OCI-LY1 (cell line): Measurements from ENCODE around the gene TMEM242.

Experiments
- H2AFZ ChIP-seq: fragments of 200-600 bp; sonication (generic), shearing (Covaris generic); 2 replicates; pipeline ENCODE4 v1.6.0; 2014; ENCODE audit warnings: antibody characterized with exemption, mild to moderate bottlenecking, low read length
- H3F3A ChIP-seq: fragments of 200-600 bp; sonication (generic), shearing (Covaris generic); 2 replicates; pipeline ENCODE4 v1.6.0; 2014; ENCODE audit warnings: mild to moderate bottlenecking, antibody characterized with exemption, low read length, moderate library complexity; ENCODE audit not compliant: insufficient read depth
- H3K27ac ChIP-seq: fragments of 200-600 bp; sonication (generic); 2 replicates; pipeline ENCODE4 v1.5.1; 2014; ENCODE audit warnings: low read length, mixed run types, mild to moderate bottlenecking, low read depth; ENCODE audit not compliant: poor library complexity, severe bottlenecking
- H3K27me3 ChIP-seq: fragments of 200-600 bp; sonication (generic); 2 replicates; pipeline ENCODE4 v1.6.0; 2014; ENCODE audit warnings: antibody characterized with exemption, mild to moderate bottlenecking, low read length, moderate library complexity; ENCODE audit not compliant: insufficient read depth
- H3K36me3 ChIP-seq: fragments of 200-600 bp; sonication (generic); 2 replicates; pipeline ENCODE4 v1.6.1; 2014; ENCODE audit warnings: mild to moderate bottlenecking, antibody characterized with exemption, low read length, moderate library complexity, mixed read lengths; ENCODE audit not compliant: insufficient read depth
- H3K4me1 ChIP-seq: fragments of 200-600 bp; sonication (generic); 2 replicates; pipeline ENCODE4 v1.5.1; 2014; ENCODE audit warnings: mild to moderate bottlenecking, low read length, moderate library complexity; ENCODE audit not compliant: insufficient read depth, severe bottlenecking
- H3K4me2 ChIP-seq: fragments of 200-600 bp; sonication (generic), shearing (Covaris generic); 2 replicates; pipeline ENCODE4 v1.6.1; 2014; ENCODE audit warnings: low read length
- H3K4me3 ChIP-seq: fragments of 200-600 bp; sonication (generic); 2 replicates; pipeline ENCODE4 v1.5.1; 2014; ENCODE audit warnings: low read length, low read depth, mild to moderate bottlenecking, mixed read lengths; ENCODE audit not compliant: poor library complexity, severe bottlenecking
- H3K79me2 ChIP-seq: fragments of 200-600 bp; shearing (Covaris generic); 2 replicates; pipeline ENCODE4 v1.6.1; 2016; ENCODE audit warnings: mixed run types, low read length, mixed read lengths; ENCODE audit not compliant: insufficient read depth
- H3K9ac ChIP-seq: fragments of 200-600 bp; sonication (generic), shearing (Covaris generic); 2 replicates; pipeline ENCODE4 v1.6.1; 2014; ENCODE audit warnings: mild to moderate bottlenecking, low read length, mixed read lengths
- H3K9me2 ChIP-seq: fragments of 200-600 bp; sonication (generic), shearing (Covaris generic); 2 replicates; pipeline ENCODE4 v1.6.1; 2014; ENCODE audit warnings: low read depth, mild to moderate bottlenecking, low read length, mixed read lengths
- H3K9me3 ChIP-seq: fragments of 200-600 bp; shearing (Covaris generic); 2 replicates; pipeline ENCODE4 v1.6.1; 2014; ENCODE audit warnings: low read length, mixed read lengths
- H4K20me1 ChIP-seq: fragments of 200-600 bp; sonication (generic), shearing (Covaris generic); 2 replicates; pipeline ENCODE4 v1.6.0; 2016; ENCODE audit warnings: mild to moderate bottlenecking, low read length; ENCODE audit not compliant: insufficient read depth
- EZH2 ChIP-seq: fragments of 200-600 bp; sonication (generic), shearing (Covaris generic); IDR thresholded peaks from 2 replicates; pipeline ENCODE4 v1.8.0; 2017; ENCODE audit warnings: borderline replicate concordance, mixed run types, mild to moderate bottlenecking, antibody characterized with exemption, low read length, moderate library complexity, mixed read lengths
- TF ChIP-seq, protein P1 (sequence below): fragments of 200-600 bp; sonication (generic), shearing (Covaris generic); IDR thresholded peaks from 2 replicates; pipeline ENCODE4 v1.5.1; 2017; ENCODE audit warnings: mild to moderate bottlenecking, antibody characterized with exemption, low read length, moderate library complexity, mixed read lengths

TMEM242 gene

DNA sequence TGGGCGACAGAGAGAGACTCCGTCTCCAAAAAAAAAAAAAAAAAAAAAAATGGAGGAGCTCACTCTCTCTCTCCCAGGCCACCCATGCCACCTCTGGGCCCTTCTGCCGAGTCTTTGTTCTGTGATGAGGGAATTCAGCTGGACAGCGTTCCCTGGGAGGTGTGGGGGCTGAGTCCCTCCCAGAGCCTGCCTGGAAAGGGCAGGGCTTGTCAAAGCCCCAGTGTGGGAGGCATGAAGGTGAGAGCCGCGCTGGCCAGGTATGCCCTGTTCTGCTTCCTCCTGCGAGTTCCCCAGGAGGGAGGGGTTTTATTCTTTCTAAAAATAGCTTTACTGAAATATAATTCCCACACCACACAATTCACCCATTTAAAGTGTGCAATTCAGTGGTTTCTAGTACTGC, 69.6 kb downstream of the TMEM242 start:
- Histone ChIP-seq H2AFZ (no peak overlapping the region), H4K20me1 (no peaks in the 10 kb centered on the region), H3K36me3 (no peaks in the 10 kb centered on the region), H3K9me2 (no peaks in the 10 kb centered on the region), H3K9ac (no peak overlapping the region), H3K9me3 (no peaks in the 10 kb centered on the region), H3K4me1 (no peaks in the 10 kb centered on the region), H3K4me3 (no peak overlapping the region), H3K27ac (no peak overlapping the region), H3F3A (no peaks in the 10 kb centered on the region), H3K4me2 (no peak overlapping the region), H3K79me2 (no peaks in the 10 kb centered on the region), H3K27me3 (peaks cover 6% of the 10 kb centered on the region)
- TF ChIP-seq, protein P1, sequence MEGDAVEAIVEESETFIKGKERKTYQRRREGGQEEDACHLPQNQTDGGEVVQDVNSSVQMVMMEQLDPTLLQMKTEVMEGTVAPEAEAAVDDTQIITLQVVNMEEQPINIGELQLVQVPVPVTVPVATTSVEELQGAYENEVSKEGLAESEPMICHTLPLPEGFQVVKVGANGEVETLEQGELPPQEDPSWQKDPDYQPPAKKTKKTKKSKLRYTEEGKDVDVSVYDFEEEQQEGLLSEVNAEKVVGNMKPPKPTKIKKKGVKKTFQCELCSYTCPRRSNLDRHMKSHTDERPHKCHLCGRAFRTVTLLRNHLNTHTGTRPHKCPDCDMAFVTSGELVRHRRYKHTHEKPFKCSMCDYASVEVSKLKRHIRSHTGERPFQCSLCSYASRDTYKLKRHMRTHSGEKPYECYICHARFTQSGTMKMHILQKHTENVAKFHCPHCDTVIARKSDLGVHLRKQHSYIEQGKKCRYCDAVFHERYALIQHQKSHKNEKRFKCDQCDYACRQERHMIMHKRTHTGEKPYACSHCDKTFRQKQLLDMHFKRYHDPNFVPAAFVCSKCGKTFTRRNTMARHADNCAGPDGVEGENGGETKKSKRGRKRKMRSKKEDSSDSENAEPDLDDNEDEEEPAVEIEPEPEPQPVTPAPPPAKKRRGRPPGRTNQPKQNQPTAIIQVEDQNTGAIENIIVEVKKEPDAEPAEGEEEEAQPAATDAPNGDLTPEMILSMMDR, result no peak
- TF ChIP-seq EZH2, result no peak

GRCh38 chr6:157253017-157253416, 70.3 kb downstream of the TMEM242 start:
- no peaks in the 10 kb centered on the region for H3K36me3 ChIP-seq
- H3K9ac ChIP-seq, result no peak overlapping the region
- no peaks in the 10 kb centered on the region for H3K4me1 ChIP-seq
- H4K20me1 ChIP-seq, result no peaks in the 10 kb centered on the region
- no peak overlapping the region for H2AFZ ChIP-seq
- H3K4me2 ChIP-seq, result no peak overlapping the region
- H3K27ac ChIP-seq, result no peak overlapping the region
- H3K79me2 ChIP-seq, result no peaks in the 10 kb centered on the region
- no peaks in the 10 kb centered on the region for H3K9me2 ChIP-seq
- no peak overlapping the region for H3K4me3 ChIP-seq
- H3K27me3 ChIP-seq, result peaks cover 6% of the 10 kb centered on the region
- no peaks in the 10 kb centered on the region for H3F3A ChIP-seq
- TF ChIP-seq, protein P1, result no peak
- no peak for TF ChIP-seq EZH2
- peaks cover 6% of the 10 kb centered on the region; the same call in 1 of the 2 replicates for H3K9me3 ChIP-seq

GRCh38 chr6:157251586-157252247, 71.6 kb downstream of the TMEM242 start:
- no peak overlapping the region for H3K27ac ChIP-seq
- no peaks in the 10 kb centered on the region for H3K9me2 ChIP-seq
- H2AFZ ChIP-seq, result no peak overlapping the region
- no peaks in the 10 kb centered on the region for H3K36me3 ChIP-seq
- H3K9me3 ChIP-seq, result peaks cover 6% of the 10 kb centered on the region; the same call in 1 of the 2 replicates
- H3F3A ChIP-seq, result no peaks in the 10 kb centered on the region
- no peak overlapping the region for H3K4me2 ChIP-seq
- H3K4me3 ChIP-seq, result no peak overlapping the region
- no peaks in the 10 kb centered on the region for H3K79me2 ChIP-seq
- H3K4me1 ChIP-seq, result no peaks in the 10 kb centered on the region
- H3K9ac ChIP-seq, result no peak overlapping the region
- H3K27me3 ChIP-seq, result peaks cover 6% of the 10 kb centered on the region
- no peak for TF ChIP-seq EZH2
- TF ChIP-seq, protein P1, result no peak
- H4K20me1 ChIP-seq, result no peaks in the 10 kb centered on the region
